Hepatocyte (in vitro differentiated cells): ENCODE measurements around the gene NELFB. TPM values are rescaled to one million over a fixed set of nuclear protein-coding genes. Genes with fewer than 3 reads are reported as not detected.
A peak's percentile ranks its signal among the peaks of the same experiment; 100 is the strongest.

ENCODE experiments used
- DNase-seq: peaks from one replicate; pipeline ENCODE4 v3.0.0-alpha.2; 2016; ENCODE audit warnings: low spot score
- H2AFZ ChIP-seq: fragments of 200-600 bp; sonication (generic); 2 replicates; pipeline ENCODE4 v1.6.0; 2016; ENCODE audit warnings: antibody characterized with exemption, mild to moderate bottlenecking
- H3K27ac ChIP-seq: fragments of 200-600 bp; sonication (generic); 2 replicates; pipeline ENCODE4 v1.5.1; 2016; ENCODE audit warnings: mild to moderate bottlenecking
- H3K27me3 ChIP-seq: fragments of 200-600 bp; sonication (generic); 2 replicates; pipeline ENCODE4 v1.6.1; 2016
- H3K36me3 ChIP-seq: fragments of 200-600 bp; sonication (generic); replicated peaks from 2 replicates; pipeline ENCODE4 v1.5.1; 2016; ENCODE audit warnings: low read depth; ENCODE audit not compliant: insufficient read depth
- H3K4me1 ChIP-seq: fragments of 200-600 bp; sonication (generic); 2 replicates; pipeline ENCODE4 v1.5.1; 2016; ENCODE audit warnings: mild to moderate bottlenecking, moderate library complexity; ENCODE audit not compliant: insufficient read depth
- H3K4me2 ChIP-seq: fragments of 200-600 bp; sonication (generic); 2 replicates; pipeline ENCODE4 v1.6.0; 2016
- H3K4me3 ChIP-seq: fragments of 200-600 bp; sonication (generic); 2 replicates; pipeline ENCODE4 v1.5.1; 2016; ENCODE audit warnings: mild to moderate bottlenecking
- H3K79me2 ChIP-seq: fragments of 200-600 bp; sonication (generic); 2 replicates; pipeline ENCODE4 v1.6.0; 2017; ENCODE audit warnings: mild to moderate bottlenecking
- H3K9me2 ChIP-seq: fragments of 200-600 bp; sonication (generic); replicated peaks from 2 replicates; pipeline ENCODE4 v1.6.0; 2017; ENCODE audit warnings: mild to moderate bottlenecking; ENCODE audit not compliant: insufficient read depth
- H3K9me3 ChIP-seq: fragments of 200-600 bp; sonication (generic); 2 replicates; pipeline ENCODE4 v1.5.1; 2016; ENCODE audit warnings: low read depth, mild to moderate bottlenecking
- H4K20me1 ChIP-seq: fragments of 200-600 bp; sonication (generic); 2 replicates; pipeline ENCODE4 v1.6.0; 2016; ENCODE audit warnings: mild to moderate bottlenecking; ENCODE audit not compliant: insufficient read depth, poor library complexity, severe bottlenecking
- EZH2 ChIP-seq: fragments of 200-600 bp; sonication (generic); IDR thresholded peaks from 2 replicates; pipeline ENCODE4 v1.6.1; 2016; ENCODE audit warnings: antibody characterized with exemption, mild to moderate bottlenecking, borderline replicate concordance
- EZH2phosphoT487 ChIP-seq: fragments of 200-600 bp; sonication (generic); IDR thresholded peaks from one replicate; pipeline ENCODE4 v1.6.1; 2018; ENCODE audit warnings: antibody characterized with exemption, mild to moderate bottlenecking, low read depth, moderate library complexity; ENCODE audit not compliant: unreplicated experiment, severe bottlenecking
- WGBS: methylation state at CpG from one replicate; pipeline ENCODE4 v1.1.6; 2016; ENCODE audit warnings: low lambda C conversion rate; ENCODE audit errors: missing lambda C conversion rate; 5-methylcytosine and 5-hydroxymethylcytosine counted together
- polyA plus RNA-seq: library from polyadenylated mRNA; unstranded; fragments of >200 nt; fragmentation: Nextera tagmentation; extraction: Ambion mirVana; gene quantifications from 2 replicates; pipeline ENCODE4 v1.2.1, GENCODE V29; 2016
- total RNA-seq: library from RNA; depleted of rRNA; stranded (reverse); fragments of >200 nt; gene quantifications from 2 replicates; pipeline ENCODE4 v1.2.3, GENCODE V29; 2014
- TF ChIP-seq, protein P1 (sequence below): fragments of 200-600 bp; sonication (generic); IDR thresholded peaks from 2 replicates; pipeline ENCODE4 v1.5.1; 2016; ENCODE audit warnings: antibody characterized with exemption, mild to moderate bottlenecking; ENCODE audit not compliant: poor library complexity

NELFB gene
- total and polyA plus RNA-seq, 2 experiments from 2014 or later, result 41.4 to 63.5 TPM

DNA sequence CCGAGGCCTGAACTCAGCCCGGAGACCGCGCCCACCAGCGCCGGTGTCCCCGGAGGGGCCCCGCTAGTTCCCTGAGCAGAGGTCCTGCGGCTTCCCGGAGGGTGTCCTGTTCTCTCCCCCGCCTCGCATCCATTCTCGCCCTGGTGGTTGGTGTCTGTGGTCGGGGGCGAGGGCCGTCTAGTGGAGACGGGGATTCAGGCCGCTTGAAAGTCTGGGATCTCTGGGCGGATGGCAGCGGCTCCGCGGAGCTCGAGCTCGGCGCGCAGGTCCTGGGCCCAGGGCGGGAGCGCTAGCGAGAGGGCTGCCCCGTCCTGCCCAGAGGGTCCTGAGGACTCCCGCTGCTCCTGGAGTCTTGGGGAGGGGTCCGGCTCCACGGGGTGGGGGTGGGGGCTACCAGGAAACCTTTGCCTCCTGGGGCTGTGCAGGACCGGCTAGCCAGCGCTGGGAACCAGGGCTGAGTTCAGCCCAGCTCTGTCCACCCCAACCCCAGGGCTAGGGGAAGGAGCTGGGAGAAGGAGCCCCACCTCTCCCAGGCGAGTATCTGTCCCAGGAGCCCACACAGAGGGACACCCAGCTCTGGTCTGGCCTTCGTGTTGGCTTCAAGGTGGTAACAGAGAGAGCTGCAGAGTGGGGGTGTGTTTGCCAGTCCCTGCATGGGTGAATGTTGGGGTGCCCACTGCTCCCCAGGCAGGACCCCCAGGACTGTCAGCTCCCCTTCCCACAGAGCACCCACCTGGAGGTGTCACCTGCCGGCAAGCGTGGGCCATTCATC, 26.4 kb downstream of the NELFB start:
- H3K36me3 ChIP-seq, result no peaks in the 10 kb centered on the region
- peak overlapping the region; percentile 93 for H3K4me2 ChIP-seq
- no peaks in the 10 kb centered on the region for H4K20me1 ChIP-seq
- H3K9me3 ChIP-seq, result no peaks in the 10 kb centered on the region
- H3K9me2 ChIP-seq, result no peaks in the 10 kb centered on the region
- no peaks in the 10 kb centered on the region for H3K27me3 ChIP-seq
- DNase-seq, result peak; percentile 32
- no peak overlapping the region for H3K27ac ChIP-seq
- WGBS, result 32% methylated on average over 35 of the region's 39 CpGs
- TF ChIP-seq, protein P1, sequence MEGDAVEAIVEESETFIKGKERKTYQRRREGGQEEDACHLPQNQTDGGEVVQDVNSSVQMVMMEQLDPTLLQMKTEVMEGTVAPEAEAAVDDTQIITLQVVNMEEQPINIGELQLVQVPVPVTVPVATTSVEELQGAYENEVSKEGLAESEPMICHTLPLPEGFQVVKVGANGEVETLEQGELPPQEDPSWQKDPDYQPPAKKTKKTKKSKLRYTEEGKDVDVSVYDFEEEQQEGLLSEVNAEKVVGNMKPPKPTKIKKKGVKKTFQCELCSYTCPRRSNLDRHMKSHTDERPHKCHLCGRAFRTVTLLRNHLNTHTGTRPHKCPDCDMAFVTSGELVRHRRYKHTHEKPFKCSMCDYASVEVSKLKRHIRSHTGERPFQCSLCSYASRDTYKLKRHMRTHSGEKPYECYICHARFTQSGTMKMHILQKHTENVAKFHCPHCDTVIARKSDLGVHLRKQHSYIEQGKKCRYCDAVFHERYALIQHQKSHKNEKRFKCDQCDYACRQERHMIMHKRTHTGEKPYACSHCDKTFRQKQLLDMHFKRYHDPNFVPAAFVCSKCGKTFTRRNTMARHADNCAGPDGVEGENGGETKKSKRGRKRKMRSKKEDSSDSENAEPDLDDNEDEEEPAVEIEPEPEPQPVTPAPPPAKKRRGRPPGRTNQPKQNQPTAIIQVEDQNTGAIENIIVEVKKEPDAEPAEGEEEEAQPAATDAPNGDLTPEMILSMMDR, result no peak
- H3K79me2 ChIP-seq, result no peaks in the 10 kb centered on the region
- no peak overlapping the region for H2AFZ ChIP-seq
- H3K4me1 ChIP-seq, result peaks cover 18% of the 10 kb centered on the region
- H3K4me3 ChIP-seq, result no peak overlapping the region

DNA sequence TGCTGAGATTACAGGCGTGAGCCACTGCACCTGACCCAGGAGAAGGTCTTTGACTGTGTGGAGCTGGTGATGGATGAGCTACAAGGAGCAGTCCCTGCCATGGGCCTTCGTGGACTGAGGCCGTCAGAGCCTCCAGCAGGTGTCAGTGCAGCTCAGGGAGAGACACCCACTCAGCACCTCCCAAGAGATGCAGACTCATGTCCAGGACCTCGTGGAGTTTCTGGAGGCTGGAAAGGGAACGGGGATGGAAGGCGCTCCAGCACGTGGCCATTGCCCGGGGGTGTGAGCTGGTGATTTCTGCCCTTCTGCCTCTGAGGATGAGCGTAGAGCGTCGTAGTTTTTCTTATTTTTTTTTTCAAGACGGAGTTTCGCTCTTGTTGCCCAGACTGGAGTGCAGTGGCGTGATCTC, 31.9 kb downstream of the NELFB start:
- WGBS, result 56% methylated on average over 14 of the region's 14 CpGs
- no peaks in the 10 kb centered on the region for H3K4me1 ChIP-seq
- no peaks in the 10 kb centered on the region for H4K20me1 ChIP-seq
- H2AFZ ChIP-seq, result no peak overlapping the region
- no peak overlapping the region for H3K4me2 ChIP-seq
- no peaks in the 10 kb centered on the region for H3K9me3 ChIP-seq
- H3K27ac ChIP-seq, result no peak overlapping the region
- TF ChIP-seq, protein P1, result peak; percentile 61
- no peak for TF ChIP-seq EZH2
- TF ChIP-seq EZH2phosphoT487, result no peak
- DNase-seq, result peak; percentile 82
- no peaks in the 10 kb centered on the region for H3K27me3 ChIP-seq
- H3K4me3 ChIP-seq, result no peak overlapping the region
- H3K79me2 ChIP-seq, result no peaks in the 10 kb centered on the region
- no peaks in the 10 kb centered on the region for H3K36me3 ChIP-seq
- H3K9me2 ChIP-seq, result no peaks in the 10 kb centered on the region

DNA sequence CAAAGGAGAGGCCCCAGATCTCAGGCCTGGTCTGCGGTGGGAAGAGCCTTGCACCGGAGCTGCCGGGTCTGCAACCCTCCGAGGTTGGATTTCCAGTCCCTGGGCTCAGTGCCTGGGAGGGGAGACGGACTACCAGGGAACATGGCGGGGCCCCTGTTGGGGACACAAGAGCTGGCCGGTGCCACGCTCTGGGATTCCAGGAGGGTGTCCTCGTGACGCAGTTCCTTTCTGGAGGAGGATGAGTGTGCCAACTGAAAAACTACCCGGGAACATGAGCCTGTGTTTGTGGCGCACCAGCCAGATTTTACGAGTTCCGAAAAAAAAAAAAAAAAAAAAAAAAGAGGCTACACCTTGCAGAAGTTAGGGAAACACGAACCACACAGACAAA, 38.0 kb downstream of the NELFB start:
- no peak for TF ChIP-seq EZH2
- no peak for TF ChIP-seq EZH2phosphoT487
- TF ChIP-seq, protein P1, result no peak
- no peaks in the 10 kb centered on the region for H3K27me3 ChIP-seq
- WGBS, result 73% methylated on average over 13 of the region's 15 CpGs
- H3K9me3 ChIP-seq, result no peaks in the 10 kb centered on the region
- no peaks in the 10 kb centered on the region for H3K9me2 ChIP-seq
- H3K4me2 ChIP-seq, result peak overlapping the region; percentile 59
- H3K36me3 ChIP-seq, result no peaks in the 10 kb centered on the region
- no peaks in the 10 kb centered on the region for H3K79me2 ChIP-seq
- H3K27ac ChIP-seq, result peak overlapping the region; percentile 96
- no peaks in the 10 kb centered on the region for H4K20me1 ChIP-seq
- H2AFZ ChIP-seq, result no peak overlapping the region
- H3K4me3 ChIP-seq, result no peak overlapping the region
- H3K4me1 ChIP-seq, result peaks cover 34% of the 10 kb centered on the region
- peak; percentile 16 for DNase-seq
